Neural progenitor cell (in vitro differentiated cells): ENCODE data around the gene SLC16A12.

Source experiments
- CTCF ChIP-seq: fragments of 200-600 bp; sonication (generic); IDR thresholded peaks from 2 replicates; pipeline ENCODE4 v1.5.1; 2017; ENCODE audit warnings: antibody characterized with exemption, mild to moderate bottlenecking
- EZH2 ChIP-seq: fragments of 200-600 bp; sonication (generic); IDR thresholded peaks from 2 replicates; pipeline ENCODE4 v1.6.1; 2017; ENCODE audit warnings: antibody characterized with exemption, mild to moderate bottlenecking, moderate library complexity
- EZH2phosphoT487 ChIP-seq: fragments of 200-600 bp; sonication (generic); IDR thresholded peaks from 2 replicates; pipeline ENCODE4 v1.6.1; 2017; ENCODE audit warnings: antibody characterized with exemption

GRCh38 chr10:89547853-89548513, 12.6 kb upstream of the SLC16A12 start:
- TF ChIP-seq CTCF (no peak), EZH2 (no peak), EZH2phosphoT487 (no peak)
